HEK293 (cell line): ENCODE measurements around the gene PRRC2B.

Experiments used
- CTCF ChIP-seq: fragments of 450-650 bp; formaldehyde crosslinking; IDR thresholded peaks from 2 replicates; pipeline ENCODE4 v1.5.1; 2016; ENCODE audit warnings: missing biosample characterization, missing genetic modification characterization
- PRDM6 ChIP-seq: fragments of 450-650 bp; formaldehyde crosslinking; IDR thresholded peaks from 2 replicates; pipeline ENCODE4 v1.5.1; 2017; ENCODE audit warnings: missing biosample characterization, missing genetic modification characterization
- SETDB1 ChIP-seq: IDR thresholded peaks from one replicate; pipeline ENCODE4 v1.6.1; 2017; ENCODE audit warnings: mild to moderate bottlenecking, low read length, moderate library complexity, mixed read lengths; ENCODE audit not compliant: insufficient read length
- ZBTB8A ChIP-seq: fragments of 450-650 bp; formaldehyde crosslinking; IDR thresholded peaks from 2 replicates; pipeline ENCODE4 v1.5.1; 2016; ENCODE audit warnings: missing biosample characterization, missing genetic modification characterization
- ZNF138 ChIP-seq: fragments of 450-650 bp; formaldehyde crosslinking; IDR thresholded peaks from 2 replicates; pipeline ENCODE4 v1.5.1; 2016; ENCODE audit warnings: missing biosample characterization, missing genetic modification characterization, borderline replicate concordance
- ZNF16 ChIP-seq: fragments of 450-650 bp; formaldehyde crosslinking; IDR thresholded peaks from 2 replicates; pipeline ENCODE4 v1.5.1; 2016; ENCODE audit warnings: low read depth, missing biosample characterization, missing genetic modification characterization

GRCh38 chr9:131473198-131473885, 79.5 kb downstream of the PRRC2B start:
- no peak for TF ChIP-seq CTCF
- no peak for TF ChIP-seq ZBTB8A (tag by site-specific recombination)
- TF ChIP-seq ZNF138: no peak
- TF ChIP-seq PRDM6 (tag by site-specific recombination): no peak
- TF ChIP-seq SETDB1: no peak
- TF ChIP-seq ZNF16: no peak
